ENCODE measurements around the gene MARVELD2. TPM values are rescaled to one million over a fixed set of nuclear protein-coding genes. Genes with fewer than 3 reads are reported as not detected.
"Not testable (repeated sequence)": the region's sequence is repeated elsewhere in the genome, so short reads cannot be mapped to it uniquely, and the experiment has no call there.

MARVELD2 gene, protein sequence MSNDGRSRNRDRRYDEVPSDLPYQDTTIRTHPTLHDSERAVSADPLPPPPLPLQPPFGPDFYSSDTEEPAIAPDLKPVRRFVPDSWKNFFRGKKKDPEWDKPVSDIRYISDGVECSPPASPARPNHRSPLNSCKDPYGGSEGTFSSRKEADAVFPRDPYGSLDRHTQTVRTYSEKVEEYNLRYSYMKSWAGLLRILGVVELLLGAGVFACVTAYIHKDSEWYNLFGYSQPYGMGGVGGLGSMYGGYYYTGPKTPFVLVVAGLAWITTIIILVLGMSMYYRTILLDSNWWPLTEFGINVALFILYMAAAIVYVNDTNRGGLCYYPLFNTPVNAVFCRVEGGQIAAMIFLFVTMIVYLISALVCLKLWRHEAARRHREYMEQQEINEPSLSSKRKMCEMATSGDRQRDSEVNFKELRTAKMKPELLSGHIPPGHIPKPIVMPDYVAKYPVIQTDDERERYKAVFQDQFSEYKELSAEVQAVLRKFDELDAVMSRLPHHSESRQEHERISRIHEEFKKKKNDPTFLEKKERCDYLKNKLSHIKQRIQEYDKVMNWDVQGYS
- 1.1 and 2.0 TPM in 2 replicates for total RNA-seq

DNA sequence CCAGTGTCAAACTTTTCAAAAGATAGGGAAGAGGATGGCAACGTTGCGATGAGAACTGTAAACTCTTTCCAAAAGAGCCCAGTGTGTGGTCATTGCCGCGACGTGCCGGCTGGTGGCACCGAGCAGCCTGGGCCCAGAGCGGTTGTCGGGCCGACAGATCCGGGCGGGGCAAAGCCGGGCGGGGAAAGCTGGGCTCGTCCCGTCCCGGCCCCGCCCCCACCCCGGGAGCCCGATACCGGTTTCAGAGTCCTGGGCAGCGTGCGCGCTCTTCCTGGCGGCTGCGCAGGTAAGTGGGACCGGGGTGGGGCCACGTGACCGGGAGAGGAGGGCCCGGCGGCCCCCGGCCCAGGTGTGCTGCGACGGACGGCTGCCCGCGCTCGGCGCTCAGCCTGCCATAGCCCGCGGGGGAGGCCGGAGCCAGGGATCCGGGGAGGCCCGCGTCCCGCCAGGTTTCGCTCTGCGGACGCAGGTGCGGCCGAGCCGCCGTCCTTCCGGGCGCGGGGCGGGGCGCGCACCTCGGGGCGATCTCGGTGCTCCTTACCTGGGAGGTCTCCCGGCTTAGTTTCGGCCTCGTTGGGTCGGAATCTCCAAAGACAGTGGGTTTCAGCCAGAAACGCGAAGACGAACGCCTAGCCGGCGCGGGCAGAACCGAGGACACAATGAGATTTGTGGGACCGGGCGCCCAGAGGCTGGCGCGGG, at the start of gene MARVELD2:
Gene MARVELD2 (plus strand): TSS at position 232 of the 699 bp plus-strand sequence. CDS start 4,270 bp downstream, outside the sequence.
- DNase-seq (ENCODE audit: low read depth in 2 of 2): peak; percentile 63 to 80

DNA sequence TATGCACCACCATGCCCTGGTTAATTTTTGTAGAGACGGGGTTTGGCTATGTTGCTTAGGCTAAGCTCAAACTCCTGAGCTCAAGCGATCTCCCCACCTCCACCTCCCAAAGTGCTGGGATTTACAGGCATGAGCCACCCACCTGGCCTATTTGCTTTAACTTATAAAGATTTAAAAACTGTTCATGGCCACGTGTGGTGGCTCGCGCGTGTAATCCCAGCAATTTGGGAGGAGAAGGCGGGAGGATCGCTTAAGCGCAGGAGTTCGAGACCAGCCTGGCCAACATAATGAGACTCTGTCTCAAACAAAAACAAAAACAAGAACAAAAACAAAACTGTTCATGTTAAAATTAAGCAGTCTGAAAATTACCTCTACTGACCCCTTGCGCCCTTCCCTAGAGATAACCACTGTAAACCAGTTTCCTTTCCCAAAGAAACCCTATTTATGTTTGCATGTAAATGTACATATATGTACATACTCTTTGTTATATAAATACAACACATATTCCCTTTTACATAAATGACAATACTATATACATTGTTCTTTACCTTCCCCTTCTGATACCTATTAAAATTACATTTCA, 47.1 kb upstream of the MARVELD2 start:
- DNase-seq (ENCODE audit: low read depth in 2 of 2): no peak

DNA sequence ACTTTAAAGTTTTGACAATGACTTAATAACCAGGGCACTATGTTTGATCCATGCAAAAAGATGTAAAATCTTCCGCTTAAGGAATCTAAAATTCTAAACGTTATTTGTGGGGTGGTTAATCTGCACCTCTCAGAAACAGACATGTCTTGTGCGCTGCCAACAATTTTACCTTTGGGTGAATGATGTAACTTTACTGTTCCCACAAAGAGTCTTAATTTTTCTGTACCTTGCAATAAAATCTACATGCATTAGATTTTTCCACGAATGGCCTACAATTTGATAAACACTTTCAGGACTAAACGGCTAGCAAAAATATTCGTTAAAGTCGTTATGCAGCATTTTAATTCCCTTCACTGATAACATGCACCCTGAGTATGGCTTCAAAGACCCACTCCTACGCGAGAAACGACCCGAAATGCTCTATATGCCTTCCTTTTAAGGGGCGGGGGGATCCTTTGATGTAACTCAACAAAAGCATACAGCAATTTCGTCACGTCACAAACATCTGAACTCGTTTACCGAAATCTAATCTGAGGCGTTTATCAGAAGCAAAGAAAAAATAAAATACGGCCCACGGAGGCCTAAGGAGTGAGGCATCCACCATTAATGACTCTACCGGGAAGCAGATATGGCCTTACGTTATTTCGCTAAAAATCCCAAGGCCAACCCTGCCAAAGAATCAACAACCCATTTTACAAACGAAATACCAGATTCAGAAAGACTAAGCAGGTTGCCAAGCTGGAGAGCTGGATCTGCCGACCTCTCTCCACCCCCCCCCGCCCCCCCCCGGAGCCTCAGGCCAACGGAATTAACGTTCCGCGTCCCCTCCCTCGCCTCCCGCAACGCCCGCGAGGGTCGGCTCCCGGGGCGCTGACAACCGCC, 46.2 kb upstream of the MARVELD2 start:
- DNase-seq (ENCODE audit: low read depth in 2 of 2): peak; percentile 45 to 52

DNA sequence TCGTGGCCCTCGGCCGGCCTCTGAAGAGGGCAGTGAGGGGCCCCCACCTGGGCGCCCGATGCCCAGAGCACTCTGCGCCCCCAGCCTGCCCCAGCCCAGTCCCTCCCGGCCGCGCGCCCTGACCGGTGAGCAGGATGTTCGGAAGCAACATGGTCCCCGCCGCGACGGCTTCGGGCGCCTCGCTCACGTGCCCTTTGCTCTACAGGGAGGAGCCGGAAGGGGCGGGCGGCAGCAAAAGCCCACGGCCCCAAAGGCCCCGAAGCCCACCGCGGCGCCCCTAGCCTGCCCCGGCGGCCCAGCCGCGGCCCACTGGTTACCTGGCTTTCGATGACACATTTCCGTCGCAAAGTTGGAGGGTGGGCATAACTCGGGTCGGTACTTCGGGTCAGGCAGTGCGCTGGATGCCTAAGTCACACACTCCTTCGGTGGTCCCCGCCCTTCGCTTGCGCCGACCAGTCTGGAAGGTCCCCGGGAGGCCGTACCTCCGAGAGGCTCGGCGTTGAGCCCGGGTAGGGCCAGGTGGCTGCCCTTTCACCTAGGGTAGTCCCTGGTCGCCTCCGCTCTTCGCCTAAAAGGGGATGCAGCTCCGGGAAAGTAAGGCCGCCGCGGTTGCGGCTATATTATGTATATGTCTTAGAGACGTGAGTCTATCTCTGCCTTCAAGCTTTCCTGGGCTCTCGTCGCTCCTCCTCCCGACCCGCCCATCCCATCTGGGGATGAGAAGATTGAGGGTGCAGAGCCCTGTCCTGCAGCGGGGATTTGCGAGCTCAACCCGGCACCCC, 45.4 kb upstream of the MARVELD2 start, which contains the start of the genes AK6, RAD17 and TAF9:
Gene AK6 (minus strand): TSS at position 181 of the 782 bp plus-strand sequence. CDS start 30 bp downstream, at position 151.
Gene RAD17 (plus strand): TSS at position 479 of the 782 bp plus-strand sequence. CDS start 2,391 bp downstream, outside the sequence.
Gene TAF9 (minus strand): TSS at position 181 of the 782 bp plus-strand sequence. CDS start 3,783 bp downstream, outside the sequence.
- DNase-seq (ENCODE audit: low read depth in 2 of 2): peak; percentile 92

DNA sequence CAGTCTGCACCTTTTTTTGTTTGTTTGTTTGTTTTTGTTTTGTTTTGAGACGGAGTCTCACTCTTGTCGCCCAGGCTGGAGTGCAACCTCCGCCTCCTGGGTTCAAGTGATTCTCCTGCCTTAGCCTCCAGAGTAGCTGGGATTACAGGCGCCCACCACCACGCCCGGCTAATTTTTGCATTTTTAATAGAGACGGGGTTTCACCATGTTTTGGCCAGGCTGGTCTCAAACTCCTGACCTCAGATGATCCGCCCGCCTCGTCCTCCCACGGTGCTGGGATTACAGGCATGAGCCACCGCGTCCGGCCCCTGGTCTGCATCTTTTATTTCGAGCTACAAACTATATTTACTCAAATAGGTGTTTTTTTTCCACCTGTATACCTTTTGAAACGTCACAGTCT, 44.6 kb upstream of the MARVELD2 start:
- peak in 1 of 2 donors; percentile 6 for DNase-seq (ENCODE audit: low read depth in 2 of 2)

DNA sequence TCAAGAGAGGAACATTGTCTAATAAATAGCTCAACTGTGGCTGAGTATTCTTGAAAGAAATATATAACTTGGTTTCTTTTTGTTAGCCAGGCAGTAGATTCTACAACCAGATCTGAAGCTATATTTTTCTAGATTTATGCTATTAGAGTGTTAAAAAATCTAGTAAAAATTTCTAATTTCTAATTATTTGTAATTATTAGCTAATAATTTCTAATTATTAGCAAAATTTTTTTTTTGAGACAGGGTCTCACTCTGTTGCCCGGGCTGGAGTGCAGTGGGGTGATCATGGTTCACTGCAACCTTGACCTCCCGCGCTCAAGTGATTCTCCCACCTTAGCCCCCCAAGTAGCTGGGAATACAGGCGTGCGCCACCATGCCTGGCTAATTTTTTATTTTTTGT, 42.5 kb upstream of the MARVELD2 start:
- no peak for DNase-seq (ENCODE audit: low read depth in 2 of 2)

DNA sequence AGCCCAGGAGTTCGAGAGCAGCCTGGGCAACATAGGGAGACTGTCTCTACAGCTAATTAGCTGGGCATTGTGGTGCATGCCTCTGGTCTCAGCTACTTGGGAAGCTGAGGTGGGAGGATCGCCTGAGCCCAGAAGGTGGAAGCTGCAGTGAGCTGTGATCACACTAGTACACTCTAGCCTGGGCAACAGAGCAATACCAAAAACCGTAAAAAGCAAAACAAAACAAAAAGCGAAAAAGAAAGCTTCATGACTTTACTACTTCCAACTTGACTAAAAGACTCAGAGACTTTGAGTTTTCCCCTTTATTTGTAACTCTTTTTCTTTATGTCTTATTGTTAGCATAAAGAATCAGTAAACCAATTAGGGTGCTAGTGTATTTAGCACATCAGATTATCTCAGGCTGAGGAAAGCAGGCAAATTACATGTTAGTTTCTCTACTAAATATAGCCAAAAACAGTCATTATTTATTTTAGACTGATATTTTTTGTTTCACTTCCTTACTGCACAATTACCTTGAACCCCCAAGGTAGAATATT, 39.9 kb upstream of the MARVELD2 start:
- DNase-seq (ENCODE audit: low read depth in 2 of 2): no peak

DNA sequence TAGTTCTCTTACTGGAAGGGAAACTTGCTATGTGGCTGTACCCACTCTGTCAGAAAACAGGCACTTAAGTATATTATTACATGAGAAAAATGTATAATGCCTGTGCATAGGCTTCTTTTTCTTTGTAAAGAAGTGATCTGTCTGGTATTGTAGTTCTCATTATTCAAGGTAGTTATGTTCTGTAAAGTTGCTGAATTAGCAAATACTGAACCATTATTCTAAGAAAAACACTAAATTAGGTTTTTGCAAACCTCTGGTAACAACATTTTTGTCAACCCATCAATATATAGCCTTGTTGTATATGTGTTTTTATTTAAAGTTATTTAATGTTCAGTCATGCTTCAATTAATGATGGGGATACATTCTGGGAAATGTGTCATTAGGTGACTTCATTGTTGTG, 36.5 kb upstream of the MARVELD2 start:
- DNase-seq (ENCODE audit: low read depth in 2 of 2): no peak

DNA sequence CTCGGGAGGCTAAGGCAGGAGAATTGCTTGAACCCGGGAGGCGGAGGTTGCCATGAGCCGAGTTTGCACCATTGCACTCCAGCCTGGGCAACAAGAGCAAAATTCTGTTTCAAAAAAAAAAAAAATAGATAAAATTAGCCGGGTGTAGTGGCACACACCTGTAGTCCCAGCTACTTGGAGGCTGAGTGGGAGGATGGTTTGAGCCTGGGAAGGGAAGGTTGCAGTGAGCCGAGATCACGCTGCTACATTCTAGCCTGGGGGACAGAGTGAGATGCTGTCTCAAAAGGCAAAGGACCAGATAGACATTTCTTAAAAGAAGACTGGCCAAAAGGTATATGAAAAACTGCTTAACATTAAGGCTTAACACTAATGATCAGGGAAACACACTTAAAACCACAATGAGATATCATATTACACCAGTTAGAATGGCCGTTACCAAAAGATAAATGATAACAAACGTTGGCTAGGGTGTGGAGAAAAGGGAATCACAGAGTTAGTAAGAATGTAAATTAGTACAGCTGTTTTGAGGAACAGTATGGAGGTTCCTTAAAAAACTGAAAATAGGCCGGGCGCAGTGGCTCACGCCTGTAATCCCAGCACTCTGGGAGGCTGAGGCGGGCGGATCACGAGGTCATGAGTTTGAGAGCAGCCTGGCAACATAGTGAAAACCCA, 10.1 kb upstream of the MARVELD2 start:
- DNase-seq (ENCODE audit: low read depth in 2 of 2): no peak

DNA sequence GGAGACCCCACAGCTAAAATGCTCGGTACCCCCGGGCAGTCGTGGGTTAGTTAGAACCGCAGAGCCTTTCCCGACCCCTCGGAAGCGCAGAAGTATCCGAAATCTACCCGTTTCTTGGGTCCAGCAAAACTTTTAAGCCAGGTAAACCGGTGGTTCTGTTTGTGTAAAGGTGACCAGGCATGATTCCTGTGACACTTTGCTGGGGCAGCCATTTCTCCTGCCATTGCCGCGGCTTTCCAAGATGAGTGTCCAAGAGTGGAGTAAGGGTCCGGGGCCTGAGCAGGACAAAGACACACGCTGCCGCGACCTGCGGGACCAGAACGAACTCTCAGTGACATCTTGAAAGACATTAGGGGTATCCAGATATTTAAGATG, 655 bp downstream of the MARVELD2 start:
- peak in 1 of 2 donors; percentile 3 for DNase-seq (ENCODE audit: low read depth in 2 of 2)

DNA sequence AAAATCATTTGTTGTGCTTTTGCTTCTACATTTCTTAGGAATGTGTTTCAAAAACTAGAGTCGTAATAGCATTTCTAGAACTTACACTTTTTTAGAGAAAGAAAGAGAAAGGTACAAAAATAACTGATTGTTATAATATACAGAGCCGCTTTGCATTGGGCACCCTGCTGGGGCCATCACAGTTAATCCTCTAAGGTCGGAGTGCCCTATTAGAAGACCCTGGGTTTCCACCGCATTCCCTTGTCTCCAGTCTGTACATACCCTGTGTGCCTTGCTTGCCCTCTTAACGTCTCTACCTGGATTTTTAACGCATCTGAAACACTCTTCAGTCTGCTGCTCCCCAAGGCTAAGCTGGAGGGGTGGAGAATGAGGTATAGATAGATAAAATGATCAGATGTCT, 1.3 kb downstream of the MARVELD2 start:
- no peak for DNase-seq (ENCODE audit: low read depth in 2 of 2)

DNA sequence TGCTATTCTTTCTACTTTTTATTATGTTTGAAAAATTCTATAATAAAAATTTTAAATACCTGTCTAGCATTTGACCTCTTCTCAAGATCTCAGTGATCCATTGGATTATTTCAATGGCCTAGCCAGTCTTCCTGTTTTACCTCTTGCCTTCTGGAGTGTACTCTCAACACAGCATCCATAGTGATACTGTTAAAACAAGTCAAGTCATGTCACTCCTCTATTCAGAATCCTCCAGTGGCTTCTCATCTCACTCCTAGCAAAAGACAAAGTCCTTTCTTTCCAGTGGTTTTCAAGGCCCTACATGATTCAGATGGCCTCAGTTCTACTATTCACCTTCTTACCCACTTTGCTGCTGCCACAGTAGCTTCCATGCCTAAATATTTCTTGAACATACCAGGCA, 1.8 kb downstream of the MARVELD2 start:
- DNase-seq (ENCODE audit: low read depth in 2 of 2): no peak

DNA sequence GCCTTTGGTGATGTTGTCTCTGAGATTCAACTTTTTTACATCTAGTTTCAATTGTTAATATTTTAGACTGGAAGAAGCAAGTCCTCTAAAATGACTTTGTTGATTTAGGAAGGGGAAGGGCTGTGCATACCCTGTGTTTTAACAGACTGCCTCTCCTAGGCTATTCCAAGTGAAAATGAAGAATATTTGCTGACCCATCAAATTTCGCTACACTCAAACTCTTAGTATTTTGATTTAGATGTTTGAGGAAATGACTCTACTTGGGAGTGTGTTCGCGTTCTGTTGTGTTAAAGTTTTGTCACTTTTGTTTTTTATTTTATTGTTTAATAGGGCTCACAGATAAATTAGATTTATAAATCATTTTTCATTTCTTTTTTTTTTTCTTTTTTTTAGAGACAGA, 3.6 kb downstream of the MARVELD2 start:
- no peak for DNase-seq (ENCODE audit: low read depth in 2 of 2)

DNA sequence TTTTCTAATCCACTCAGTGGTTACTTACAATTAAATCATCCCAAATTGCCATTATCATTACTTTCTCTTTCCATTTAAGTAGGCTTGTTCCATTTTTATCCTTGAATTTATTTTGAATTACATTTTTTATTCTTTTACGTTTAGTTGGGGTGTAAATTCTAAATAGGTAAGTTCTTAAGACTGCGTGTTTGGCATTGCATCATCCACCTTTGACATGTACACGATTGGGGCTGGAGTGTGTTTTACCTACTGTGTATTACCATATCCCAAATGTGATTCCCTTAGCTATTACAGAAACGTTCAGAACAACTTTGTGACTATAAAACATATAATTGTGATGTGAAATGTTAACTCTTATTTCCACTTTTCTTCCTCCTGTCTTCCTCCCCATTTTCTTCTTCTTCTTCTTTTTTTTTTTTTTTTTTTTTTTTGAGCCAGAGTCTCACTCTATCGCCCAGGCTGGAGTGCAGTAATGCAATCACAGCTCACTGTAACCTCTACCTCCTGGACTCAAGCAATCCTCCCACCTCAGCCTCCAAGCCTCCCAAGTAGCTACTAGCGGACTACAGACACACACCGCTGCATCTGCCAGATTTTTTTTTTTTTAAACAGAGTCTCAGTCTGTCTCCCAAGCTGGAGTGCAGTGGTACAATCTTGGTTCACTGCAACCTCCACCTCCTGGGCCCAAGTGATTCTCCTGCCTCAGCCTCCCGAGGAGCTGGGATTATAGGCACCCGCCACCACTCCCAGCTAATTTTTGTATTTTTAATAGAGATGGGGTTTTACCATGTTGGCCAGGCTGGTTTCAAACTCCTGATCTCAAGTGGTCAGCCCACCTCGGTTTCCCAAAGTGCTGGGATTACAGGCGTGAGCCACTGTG, 16.7 kb downstream of the MARVELD2 start:
- no peak for DNase-seq (ENCODE audit: low read depth in 2 of 2)

DNA sequence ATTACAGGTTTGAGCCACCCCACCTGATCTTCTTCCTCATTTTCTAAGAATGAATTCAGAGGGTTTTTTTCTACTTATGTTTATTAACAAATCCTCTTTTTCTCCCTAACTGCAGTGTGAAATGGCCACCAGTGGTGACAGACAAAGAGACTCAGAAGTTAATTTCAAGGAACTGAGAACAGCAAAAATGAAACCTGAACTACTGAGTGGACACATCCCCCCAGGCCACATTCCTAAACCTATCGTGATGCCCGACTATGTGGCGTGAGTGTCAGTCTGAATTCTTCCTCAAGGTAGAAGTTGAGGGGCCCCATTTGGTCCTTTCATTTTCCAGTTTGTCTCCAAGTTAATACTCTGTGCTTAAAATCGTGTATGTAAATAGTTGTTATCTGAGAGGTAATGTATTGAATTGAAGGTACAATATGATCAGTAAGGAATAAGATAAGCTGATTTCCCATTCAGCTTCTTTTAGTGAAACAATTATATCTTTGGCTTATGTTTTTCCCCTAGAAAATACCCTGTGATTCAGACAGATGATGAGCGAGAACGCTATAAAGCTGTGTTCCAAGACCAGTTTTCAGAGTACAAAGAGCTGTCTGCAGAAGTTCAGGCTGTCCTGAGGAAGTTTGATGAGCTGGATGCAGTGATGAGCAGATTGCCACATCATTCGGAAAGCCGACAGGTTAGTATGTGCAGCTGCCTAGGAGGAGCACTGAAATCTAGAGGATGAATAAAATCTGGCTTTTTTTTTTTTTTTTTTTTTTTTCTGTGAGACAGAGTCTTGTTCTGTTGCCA, 17.7 kb downstream of the MARVELD2 start:
- no peak for DNase-seq (ENCODE audit: low read depth in 2 of 2)

DNA sequence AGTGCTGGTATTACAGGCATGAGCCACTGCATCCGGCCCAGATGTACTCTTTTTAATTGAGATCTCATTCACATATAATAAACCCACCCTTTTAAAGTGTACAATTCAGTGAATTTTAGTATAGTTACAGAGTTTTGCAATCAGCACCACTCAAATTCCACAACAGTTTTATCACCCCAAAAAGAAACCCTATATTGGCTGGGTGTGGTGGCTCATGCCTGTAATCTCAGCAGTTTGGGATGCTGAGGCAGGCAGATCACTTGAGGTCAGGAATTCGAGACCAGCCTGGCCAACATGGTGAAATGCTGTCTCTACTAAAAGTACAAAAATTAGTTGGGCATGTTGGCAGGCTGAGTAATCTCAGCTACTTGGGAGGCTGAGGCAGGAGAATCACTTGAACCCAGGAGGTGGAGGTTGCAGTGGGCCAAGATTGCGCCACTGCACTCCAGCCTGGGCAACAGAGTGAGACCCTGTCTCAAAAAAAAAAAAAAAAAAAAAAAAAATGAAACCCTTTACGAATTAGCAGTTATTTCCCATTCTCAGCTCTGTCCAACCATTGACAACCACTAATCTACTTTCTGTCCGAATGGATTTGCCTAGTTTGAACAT, 20.5 kb downstream of the MARVELD2 start:
- not testable (repeated sequence) for DNase-seq (ENCODE audit: low read depth in 2 of 2)
